GM20000 (cell line): ENCODE results near the gene INTS2.
"Not testable (repeated sequence)": the region's sequence is repeated elsewhere in the genome, so short reads cannot be mapped to it uniquely, and the experiment has no call there.

Experiments
- DNase-seq: peaks from one replicate; pipeline ENCODE4 v3.0.0; 2012; ENCODE audit warnings: low spot score
- TF ChIP-seq, protein P1 (sequence below): IDR thresholded peaks from 2 replicates; pipeline ENCODE4 v1.5.1; 2012; ENCODE audit warnings: mild to moderate bottlenecking, control low read depth; ENCODE audit errors: extremely low read depth, missing control alignments

Gene INTS2

DNA sequence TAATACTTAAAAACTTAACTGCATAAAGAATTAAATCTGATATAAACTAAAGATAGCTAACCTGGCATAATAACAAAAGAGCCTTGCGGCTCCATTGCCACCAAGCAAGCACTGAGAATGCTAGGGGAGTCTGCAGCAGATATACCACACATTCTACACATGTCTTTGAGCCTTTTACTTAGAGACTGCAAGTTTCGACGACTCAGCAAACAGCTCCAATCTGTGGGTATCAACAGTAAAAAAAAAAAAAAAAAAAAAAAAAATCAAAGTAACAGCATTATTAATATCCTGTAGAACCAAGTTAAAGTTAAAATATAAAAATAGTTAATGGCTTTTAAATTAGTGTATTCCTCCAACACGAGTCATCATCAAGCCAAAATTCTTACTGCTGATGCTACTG, 27.8 kb upstream of the INTS2 start:
- no peak for DNase-seq
- TF ChIP-seq, protein P1, sequence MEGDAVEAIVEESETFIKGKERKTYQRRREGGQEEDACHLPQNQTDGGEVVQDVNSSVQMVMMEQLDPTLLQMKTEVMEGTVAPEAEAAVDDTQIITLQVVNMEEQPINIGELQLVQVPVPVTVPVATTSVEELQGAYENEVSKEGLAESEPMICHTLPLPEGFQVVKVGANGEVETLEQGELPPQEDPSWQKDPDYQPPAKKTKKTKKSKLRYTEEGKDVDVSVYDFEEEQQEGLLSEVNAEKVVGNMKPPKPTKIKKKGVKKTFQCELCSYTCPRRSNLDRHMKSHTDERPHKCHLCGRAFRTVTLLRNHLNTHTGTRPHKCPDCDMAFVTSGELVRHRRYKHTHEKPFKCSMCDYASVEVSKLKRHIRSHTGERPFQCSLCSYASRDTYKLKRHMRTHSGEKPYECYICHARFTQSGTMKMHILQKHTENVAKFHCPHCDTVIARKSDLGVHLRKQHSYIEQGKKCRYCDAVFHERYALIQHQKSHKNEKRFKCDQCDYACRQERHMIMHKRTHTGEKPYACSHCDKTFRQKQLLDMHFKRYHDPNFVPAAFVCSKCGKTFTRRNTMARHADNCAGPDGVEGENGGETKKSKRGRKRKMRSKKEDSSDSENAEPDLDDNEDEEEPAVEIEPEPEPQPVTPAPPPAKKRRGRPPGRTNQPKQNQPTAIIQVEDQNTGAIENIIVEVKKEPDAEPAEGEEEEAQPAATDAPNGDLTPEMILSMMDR = no peak

DNA sequence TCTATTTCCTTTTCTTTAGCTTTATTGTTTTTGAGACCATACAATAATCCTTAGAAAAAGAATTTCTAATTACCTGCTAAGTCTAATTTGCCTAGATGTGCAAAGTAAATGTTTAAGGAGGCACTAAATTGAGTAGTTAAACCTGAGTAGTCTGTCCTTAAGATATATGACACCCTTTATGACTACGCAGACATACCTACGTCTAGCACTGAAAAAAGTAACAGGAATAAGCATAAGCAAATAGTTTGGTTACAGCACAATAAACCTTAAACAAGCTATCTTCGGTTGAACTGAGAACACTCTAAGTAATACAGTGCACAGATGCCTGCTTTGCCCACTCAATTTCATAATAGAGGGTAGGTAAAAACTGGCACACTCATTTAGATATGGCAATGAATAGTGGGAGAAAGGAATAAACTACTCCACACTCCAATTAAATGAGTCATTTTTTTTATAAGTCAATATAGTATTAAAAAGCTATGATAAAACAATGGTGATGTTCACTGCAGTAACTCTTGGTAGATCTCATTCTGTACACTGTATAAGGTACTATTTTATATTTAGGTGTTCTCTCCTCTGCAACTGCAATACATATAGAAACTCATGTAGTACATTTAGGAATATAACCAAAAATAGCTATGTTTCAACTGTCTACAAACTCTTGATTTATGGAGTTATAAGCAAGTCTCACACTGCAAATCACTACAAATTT, 19.7 kb upstream of the INTS2 start:
- no peak for DNase-seq
- TF ChIP-seq, protein P1 = no peak

DNA sequence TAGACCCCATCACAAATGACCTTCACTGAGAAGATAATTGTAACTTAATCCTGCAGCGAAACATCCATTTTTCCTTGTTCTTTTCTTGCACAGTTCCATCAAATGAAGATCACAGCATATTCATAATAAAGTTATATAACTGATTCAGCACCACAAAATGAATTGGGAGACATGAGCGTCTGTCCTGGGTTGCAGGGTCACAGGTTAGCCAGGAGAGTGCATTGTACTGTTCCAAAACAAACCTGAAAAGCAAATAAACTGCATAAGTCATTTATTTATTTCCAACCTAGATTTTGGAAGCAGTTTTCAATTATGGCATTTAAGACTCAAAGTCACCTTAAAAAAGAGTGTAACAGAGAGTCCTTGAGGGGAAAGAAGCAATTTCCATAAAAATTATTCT, 18.6 kb upstream of the INTS2 start:
- TF ChIP-seq, protein P1 = no peak
- DNase-seq = no peak

DNA sequence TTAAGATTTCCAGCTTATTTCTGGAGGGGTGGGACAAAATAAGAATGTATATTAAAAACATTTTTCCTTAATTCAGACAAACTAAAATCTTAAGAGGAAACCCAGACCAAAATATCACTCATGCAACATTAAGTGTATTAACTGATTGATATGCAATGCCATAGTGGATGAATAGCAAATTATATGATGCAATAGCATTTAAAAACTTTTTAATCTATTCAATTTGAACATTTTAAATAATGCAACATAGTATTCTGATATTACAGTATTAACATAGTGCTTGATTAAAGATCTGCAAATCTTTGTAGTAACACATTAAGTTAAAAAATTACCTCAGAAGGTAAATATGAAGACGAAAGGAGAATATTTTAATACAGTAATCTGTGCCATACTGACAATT, 15.3 kb upstream of the INTS2 start:
- TF ChIP-seq, protein P1 = no peak
- DNase-seq = no peak

DNA sequence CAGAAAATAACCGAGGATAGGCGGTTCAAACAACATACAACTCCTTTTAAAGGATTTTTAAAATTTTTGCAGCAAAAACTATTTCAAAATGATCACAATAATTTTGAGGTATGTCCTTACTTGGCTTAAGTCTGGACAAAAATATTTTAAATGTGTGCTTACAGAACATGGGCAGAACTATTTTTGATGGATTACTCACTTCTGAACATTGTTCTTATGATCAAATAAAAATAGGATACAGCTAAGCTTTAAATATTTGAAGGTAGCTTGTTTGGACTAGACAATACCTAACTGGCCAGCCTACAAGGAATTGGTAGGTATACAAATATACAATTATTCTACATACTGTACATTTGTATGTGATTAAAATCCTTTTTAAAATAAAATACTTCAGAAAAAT, 14.3 kb upstream of the INTS2 start:
- DNase-seq = no peak
- TF ChIP-seq, protein P1 = no peak

DNA sequence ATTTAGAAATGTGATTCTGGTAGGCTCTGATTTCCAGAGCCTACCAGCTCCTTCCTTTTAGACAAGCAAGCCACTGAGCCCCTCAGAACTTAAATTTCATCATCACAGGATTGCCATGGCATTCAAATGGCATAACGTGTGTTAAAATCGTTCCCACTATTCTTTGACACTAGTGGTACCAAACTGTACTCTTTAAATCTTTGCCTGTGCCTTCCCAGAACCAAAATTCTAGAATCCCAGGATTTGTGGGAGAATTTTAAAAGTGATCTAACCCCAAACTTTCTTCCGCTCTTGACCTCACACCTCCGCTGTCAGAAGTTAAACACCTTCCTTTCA, 287 bp upstream of the INTS2 start:
- no peak for DNase-seq
- TF ChIP-seq, protein P1 = no peak

DNA sequence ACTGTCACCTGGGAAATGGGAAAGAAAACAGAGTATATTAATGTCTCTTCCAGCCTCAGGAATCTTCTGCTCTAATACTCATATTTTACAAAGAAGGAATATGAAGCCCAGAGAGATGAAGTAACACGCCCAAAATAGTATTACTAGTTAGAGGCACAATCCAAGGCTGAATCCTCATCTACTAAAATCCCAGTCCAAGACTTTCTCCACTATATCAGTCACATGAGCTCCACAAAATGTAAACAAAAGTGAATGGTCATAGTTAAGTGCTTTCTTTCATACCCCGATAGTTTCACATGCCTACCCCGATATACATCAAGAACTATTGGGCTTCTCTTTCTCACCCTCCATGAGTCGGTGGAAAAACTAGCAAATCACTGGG, 965 bp downstream of the INTS2 start:
- no peak for DNase-seq
- TF ChIP-seq, protein P1 = no peak

DNA sequence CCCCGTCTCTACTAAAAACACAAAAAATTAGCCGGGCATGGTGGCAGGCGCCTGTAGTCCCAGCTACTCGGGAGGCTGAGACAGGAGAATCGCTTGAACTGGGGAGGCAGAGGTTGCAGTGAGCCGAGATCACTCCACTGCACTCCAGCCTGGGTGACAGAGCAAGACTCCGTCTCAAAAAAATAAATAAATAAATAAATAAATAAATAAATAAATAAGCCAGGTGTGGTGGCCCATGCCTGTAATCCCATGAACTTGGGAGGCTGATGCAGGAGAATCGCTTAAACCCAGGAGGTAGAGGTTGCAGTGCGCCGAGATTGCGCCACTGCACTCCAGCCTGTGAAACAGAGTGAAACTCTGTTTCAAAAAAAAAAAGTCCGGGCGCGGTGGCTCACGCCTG, 12.6 kb downstream of the INTS2 start:
- DNase-seq = not testable (repeated sequence)
